Stimulated activated CD4-positive, alpha-beta T cell treated with anti-CD3 and anti-CD28 coated beads, Interleukin-4, amount 100 ng/mL, for 4 hours (primary cell): Measurements from ENCODE around the gene SAMD8.
"Not testable (repeated sequence)": the region's sequence is repeated elsewhere in the genome, so short reads cannot be mapped to it uniquely, and the experiment has no call there.

Source experiments
- DNase-seq, 2 experiments: peaks; one replicate each; pipeline ENCODE4 v3.0.0-alpha.2; 2020

The SAMD8 gene

DNA sequence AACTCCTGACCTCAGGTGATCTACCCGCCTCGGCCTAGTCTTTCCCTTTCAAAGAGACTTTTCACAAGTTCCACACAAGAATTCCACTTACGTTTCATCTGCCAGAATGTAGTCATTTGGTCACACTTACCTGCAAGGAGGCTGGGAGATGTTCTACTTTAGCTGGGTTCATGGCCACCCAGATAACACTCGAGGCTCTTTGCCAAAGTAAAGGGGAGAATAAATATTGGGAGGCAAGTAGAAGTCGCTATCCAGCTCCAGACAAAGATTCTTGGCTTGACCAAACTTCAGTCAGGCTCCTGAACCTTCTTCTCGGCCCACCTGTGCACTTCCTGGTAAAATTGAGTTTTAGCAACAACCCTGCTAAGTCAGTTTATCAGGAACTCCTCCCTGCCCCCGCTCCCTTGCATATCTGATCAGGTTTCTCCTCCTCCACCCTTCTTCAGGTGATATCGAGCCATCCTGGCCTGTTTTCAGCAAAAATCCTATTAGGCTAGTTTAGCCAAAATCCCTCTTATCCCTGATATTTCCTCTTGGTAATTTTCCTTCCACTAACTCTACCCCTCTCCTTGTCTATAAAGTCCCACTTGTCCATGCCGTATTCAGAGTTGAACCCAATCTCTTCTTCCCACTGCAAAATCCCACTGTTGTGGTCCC lies 25.1 kb upstream of the SAMD8 start:
- DNase-seq: no peak

DNA sequence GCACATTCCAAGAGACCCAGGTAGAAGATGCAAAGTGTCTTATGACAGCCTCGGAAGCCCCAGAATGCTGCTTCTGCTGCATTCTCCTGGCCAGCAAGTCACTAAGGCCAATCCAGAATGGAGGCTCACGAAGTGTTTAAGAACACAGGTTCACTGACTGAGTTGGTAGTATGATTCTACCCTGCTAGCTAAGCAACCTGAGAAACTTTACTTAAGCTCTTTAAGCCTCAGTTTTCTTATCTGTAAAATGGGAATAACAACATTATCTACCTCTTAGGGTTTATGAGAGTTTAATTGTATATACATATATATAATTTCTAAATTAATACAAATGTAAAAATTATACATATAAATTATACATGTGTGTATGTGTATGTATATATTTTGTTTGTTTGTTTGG lies 22.8 kb upstream of the SAMD8 start:
- DNase-seq: no peak

DNA sequence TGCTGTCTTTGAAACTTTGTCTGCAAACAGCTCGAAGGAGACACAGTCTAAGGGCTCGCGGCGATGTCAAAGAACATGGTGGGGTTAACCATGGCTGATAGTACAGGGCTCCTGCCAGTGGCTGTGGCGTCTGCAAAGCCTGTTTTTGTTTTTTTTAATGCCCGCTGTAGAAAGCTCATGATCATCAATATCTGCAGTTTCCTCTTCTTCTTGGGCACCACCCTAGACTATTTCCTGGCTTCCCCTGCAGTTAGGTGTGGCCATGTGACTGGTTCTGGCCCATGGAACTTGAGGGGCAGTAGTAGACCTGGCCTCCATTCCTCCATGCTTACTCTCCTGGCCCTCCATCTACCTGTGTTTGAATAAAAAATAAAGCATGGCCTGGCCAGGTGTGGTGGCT lies 21.8 kb upstream of the SAMD8 start:
- no peak for DNase-seq

DNA sequence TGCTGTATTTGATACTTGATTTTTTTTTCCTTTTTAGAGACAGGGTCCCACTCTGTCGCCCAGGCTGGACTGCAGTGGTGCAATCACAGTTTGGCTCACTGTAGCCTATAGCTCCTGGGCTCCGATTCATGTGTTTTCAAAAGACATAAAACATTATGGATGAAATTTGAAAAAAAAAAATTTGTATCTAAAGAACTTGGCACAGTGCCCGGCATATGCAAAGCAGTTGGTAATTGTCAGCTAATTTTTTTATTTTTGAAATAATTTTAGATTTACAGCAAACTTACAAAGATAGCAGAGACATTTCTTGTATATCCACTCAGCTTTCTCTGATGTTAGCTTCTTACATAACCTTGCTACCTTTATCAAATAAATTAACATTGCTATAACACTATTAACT lies 20.3 kb upstream of the SAMD8 start:
- no peak for DNase-seq

DNA sequence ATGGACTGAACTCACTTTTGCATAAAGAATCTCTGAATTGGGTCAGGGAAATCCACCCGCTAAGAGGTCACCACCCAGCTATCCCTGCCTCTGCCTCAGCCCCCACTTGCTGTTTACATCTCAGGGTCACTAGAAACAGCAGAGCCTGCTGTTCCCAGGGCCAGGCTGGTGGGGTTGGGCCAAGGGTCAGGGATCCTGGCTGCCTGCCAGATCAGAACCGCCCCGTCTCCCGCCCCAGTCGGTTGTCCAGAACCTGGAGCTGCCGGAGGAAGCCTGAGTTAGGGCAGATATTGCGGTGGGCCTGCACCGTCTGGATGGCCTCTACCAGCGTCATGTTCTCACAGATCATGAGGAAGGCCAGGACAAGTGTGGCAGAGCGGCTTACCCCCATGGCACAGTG lies 17.0 kb upstream of the SAMD8 start:
- DNase-seq: no peak

DNA sequence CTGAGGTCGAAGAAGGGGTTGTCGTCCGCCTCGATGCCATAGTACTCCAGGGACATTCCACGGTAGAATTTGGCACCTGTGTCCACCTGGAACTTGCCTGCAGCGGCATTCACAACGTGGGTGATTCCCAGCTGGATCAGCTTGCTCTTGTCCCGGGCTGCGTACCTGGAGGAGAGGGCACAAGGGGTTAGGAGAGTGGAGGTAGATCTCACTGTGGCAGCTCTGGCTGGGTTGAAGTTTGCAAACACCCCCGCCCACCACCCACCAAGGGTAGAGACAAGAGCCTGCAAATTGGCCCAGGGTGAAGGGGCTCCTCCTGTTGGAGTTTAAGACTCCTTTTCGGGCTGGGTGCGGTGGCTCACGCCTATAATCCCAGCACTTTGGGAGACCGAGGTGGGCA lies 15.8 kb upstream of the SAMD8 start:
- DNase-seq: no peak

DNA sequence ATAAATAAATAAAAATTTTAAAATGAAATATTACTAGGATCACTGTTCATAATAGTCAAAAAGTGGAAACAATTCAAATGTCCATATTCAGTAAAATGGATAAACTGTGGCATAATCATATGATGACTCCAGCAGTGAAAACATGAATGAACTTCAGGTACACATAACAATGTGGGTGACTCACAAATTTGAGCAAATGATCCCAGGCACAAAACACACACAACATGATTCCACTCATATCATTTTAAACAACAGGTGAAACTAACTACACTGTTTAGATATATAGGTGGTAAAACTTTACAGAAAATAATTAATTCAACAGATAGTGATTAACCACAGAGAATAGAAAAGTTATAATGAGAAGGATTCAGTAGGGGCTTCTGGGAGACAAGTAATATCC lies 14.7 kb upstream of the SAMD8 start:
- DNase-seq: no peak

DNA sequence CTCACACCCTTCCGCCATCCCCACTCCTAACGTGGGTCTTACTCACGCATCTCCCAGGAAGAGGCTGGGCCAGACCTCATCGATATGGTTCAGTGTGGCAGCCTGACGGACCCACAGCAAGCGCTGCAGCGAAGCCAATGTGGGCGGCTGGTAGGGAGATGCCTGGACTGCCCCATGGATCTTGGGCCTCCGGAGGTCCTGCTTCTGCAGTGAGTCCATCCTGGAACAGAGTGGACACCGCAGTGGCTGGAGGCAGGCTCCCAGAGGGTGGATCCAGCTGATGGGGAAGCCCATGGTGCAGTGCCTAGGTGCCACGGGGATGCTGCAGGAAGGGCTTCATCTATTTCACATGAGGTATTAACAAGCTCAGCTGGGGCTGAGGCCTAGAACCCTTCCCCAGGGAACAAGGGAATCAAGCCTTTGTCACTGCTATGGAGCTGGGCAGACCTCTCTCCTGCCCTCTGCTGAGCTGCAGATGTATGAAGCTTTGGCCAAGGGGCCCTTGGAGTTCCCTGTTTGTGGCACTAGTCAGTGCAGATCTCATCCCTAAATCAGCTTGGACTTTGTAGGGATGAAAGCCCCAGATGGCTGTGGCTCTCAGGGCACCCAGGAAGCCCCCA lies 13.7 kb upstream of the SAMD8 start:
- DNase-seq: no peak

DNA sequence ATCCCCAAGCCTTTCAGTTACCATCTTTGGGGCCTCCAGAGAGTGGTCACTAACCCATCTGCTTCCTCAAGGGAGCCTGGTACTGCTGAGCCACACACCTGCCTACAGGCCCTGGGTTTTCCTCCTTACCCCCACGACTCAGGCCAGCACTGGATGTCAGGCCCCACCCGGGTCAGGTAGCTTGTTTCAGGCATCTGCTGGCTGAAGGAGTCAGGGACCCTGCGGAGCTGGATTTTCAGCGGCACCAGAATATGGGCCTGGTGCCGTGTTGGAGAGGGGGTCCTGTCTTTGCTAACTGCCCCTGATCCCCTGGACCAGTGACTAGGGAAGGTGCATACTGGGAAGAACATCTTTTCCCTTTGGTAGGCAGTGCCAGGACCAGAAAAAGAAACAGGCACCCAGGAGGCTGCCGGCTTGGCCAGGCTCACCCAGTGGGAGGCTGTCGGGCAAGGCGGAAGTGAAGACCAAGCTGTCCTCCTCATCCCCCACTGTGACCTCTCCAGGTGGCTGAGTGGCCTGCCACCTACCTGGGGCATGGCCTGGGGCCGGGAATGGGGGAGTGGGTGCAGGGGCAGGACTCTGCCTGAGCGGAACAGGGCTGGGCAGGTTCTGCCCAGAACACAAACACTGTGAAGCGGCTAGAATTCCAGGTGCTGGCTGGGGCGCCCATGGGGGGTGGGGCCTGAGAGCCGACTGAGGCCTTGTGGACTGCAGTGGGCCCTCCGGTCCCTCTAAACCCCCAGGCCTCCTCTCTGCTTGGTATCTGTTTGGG lies 12.4 kb upstream of the SAMD8 start:
- no peak for DNase-seq

DNA sequence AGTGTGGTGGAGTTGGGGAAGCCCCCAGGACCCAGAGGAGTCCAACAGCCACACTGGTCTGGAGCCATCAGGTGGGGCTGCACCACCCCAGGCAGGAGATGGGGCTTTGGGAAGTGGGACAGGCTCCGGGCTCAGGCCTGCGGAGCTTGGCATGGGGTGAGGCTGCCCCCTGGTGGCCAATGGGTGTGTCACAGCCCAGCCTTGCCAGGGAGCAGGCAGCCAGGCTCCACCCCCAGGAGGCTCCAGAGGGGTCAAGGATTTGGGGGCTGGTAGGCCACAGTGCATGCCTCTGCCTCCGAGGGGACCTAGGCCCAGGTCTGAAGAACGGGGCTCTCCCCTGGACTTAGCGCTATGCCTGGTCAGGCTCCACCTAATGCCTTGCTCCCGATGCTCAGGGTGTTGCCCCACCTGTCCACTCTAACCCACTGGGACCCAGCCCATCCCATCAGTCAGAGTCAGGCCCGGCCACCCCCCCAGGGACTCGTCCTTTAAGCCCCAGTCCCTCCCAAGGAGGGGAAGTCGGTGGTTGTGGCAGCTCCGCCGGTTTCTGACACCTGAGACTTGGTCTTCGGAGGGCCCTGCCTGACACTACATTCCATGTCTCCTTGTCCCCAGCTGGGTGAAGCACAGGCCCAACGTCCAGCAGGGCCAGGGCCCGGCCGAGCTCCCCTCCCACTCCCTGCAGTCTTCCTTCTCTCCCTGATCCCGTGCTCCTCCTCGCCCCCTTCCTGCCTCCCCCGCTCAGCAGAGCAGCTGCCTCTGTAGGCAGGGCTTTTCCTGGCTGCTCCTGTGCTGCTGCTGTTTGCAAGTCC lies 11.3 kb upstream of the SAMD8 start:
- peak; percentile 64 to 84 for DNase-seq

DNA sequence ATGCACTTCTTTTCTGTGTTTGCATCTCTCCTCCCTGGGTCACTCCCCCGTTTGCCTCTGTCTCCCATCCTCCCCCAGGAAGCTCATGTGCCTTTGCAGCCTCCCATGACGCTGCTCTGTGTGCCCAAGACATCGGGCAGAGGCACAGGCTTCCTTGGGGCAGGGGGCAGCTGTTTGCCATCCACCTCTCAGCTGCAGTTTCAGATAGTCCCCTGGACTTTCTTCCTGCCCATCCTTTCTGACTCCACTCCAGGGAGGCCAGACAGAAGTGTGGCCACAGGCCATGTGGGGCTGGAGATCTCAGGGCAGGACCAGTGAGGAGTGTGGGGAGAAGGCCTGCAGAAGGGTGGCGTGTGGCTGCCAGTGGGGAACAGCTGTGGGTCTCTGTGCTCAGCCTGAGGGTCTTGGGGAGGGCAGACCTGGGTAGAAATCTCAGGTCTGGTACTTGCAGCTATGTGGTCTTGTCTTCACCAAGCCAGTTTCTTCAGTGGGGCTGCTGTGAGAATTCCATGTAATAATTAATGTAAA lies 10.6 kb upstream of the SAMD8 start:
- no peak for DNase-seq

DNA sequence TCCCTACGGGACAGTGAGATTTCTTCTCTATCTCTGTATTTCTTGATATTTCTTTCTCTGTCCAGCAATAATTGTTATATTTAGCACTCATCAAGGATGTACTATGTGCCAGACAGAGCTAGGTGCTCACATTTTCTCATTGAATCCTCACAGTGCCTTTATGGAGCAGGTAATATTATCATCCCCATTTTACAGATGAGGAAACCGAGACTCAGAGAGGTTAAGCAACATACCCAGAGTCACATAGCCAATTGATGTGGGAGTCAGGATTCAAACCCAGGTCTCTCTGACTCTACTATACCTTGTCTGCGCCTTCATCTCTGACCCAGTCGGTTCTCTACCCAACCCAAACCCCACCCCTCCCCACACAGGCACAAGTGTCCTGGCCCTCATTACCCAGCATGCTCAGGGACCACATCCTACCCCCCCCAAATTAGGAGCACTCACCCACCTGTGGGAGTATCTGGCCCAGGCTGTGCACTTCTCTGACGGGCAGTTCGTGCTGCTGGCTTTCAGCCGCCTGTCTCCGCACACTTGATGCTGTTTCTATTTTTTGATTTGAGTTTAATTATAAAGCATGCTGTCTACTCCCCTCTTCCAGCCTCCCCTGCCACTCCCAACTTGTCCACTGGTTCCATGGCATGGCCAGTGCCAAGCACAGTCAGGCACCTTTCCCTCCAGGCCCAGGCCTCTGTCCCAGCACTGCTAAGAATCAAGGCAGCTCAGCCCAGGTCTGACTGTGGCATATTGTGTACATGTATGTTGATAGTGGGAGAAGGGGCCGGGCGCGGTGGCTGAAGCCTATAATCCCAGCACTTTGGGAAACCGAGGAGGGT lies 9.8 kb upstream of the SAMD8 start:
- DNase-seq: no peak

DNA sequence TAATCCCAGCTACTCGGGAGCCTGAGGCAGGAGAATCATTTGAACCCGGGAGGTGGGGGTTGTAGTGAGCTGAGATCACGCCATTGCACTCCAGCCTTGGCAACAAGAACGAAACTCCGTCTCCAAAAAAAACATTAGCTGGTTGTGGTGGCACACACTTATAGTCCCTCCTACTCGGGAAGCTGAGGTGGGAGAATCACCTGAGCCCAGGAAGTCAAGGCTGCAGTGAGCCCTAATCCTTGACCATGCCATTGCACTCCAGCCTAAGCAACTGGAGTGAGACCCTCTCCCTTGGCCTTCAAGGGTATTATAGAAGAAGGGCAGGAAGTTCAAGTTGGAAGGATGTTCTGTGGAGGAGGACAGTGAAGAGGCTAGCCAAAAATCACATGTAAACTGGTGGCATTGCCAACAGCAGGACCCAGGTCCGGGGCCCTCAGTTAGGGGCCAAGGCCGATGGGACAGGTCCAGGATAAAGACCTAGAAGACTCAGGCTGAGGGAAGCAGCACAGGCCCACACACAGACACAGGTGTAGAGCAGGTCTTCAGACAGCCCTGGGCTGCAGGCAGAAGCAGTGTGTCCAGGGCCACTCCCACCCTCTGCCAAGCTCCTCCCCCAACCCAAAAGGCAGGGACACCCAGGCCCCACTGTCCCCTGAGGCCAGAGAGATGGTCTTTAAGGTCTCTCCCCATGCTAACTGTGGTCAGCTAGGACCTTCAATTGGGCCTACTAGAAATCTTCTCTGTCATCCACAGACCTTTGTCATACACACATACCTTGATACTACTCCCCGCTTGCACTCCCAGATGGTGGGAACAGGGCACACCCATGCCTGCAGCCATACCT lies 8.4 kb upstream of the SAMD8 start:
- no peak for DNase-seq

DNA sequence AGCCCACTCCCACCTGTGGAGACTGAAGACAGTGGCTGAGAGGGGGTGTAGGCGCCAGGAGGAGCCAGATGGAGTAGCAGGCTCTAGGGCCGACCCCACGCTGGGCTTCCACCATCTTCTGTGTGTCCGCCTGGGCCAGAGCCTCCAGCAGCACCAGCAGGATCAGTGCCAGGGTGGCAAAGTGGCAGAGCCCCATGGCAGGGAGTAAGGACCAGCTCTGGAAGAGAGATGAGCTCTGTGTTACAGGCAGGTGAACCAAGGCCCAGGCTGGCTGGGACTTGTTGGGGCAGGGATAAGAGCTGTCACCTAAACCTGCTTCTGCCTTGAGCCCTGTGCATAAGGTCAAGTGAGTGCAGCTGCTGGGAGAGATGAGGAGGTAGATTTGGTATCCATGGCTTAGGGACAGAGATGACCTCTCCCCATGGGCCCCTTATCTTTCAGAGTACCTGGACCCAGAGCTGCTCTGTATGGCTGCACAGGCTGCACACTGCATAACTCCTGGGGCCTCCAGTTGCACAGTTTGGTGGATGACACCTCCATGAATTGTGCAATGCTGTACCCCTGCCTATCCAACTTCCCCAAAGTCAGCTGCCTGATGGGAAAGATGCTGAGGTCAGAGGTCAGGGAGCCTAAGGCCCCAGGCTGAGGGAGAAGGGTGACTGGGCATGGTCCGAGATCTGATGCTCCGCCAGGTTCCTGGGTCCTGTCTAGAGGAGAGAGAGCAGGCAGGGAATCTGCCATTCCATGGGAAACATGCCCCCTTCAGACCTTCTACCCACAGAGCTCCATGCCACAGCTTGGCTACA lies 7.4 kb upstream of the SAMD8 start:
- no peak for DNase-seq

DNA sequence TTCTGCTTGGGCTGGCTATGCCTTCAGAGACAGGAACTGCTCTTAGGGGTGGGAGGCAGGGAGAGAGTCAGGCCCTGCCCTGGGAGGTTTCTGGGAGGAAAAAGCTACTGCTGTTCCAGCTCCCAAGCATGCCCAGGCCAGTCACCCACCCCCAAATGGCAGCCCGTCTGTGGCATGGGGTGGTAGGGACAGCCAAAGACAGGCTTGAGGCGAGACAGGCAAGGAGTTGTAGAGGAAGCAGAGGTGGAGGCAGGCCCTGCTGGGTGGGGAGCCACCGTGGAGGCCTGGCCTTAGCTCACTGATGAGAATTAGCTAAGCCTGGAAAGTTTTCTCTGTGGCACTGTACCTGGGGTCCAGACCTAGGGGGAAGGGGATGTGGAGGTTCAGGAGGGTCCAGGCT lies 6.6 kb upstream of the SAMD8 start:
- no peak for DNase-seq

DNA sequence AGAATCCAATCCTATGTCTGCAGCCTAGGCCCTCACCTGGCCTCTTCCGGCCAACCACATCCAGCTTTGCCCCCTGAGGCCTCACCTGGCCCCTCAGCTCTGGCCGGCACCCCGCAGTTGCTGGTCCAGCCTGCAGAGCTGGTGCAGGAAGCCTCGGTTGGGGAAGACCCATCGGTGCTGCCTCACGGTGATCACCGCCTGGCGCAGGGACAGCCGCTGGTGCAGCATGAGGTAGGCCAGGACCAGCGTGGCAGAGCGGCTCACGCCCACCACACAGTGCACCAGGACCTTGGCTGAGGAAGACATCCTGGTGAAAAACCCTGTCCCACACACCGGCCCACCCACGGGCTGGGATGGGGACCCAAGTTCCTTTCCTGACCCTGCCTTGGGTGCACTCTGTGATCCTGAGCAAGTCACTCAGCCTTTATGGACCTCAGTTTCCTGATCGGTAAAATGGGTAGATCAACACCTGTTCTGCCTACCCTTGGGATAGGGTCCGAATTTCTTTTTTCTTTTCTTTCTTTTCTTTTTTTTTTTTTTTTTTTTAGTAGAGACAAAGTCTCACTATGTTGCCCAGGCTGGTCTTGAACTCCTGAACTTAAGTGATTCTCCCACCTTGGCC lies 5.8 kb upstream of the SAMD8 start:
- no peak for DNase-seq

DNA sequence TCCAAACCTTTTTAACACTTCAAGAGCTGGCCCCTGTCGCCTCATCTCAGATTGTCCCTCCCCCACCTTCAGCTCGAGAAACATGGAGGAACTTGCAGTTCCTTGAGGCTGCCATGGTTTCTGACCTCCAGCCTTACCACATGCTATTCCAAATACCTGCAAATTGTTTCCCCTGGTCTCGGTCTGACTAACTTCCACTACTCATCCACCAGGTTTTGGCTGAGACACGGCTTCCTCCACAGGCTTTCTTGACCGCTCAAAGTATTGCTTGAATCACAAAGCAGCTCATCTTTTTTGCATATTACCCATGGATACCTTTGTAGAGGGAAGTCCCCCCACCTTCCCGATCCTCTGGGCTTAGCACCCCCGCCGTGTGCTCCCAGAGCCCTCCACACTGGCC lies 5.2 kb upstream of the SAMD8 start:
- DNase-seq: no peak

DNA sequence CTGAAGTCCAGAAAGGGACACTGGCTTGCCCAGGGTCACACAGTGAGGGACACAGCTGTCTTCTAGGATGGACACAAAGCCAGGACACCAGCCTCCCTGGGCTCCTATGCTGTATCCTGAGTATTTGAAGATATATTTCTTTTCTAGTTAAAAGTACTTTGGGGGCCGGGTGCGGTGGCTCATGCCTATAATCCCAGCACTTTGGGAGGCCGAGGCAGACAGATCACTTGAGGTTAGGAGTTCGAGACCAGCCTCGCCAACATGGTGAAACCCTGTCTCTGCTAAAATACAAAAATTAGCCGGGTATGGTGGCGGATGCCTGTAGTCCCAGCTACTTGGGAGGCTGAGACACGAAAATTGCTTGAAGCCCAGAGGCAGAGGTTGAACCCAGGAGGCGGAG lies 4.6 kb upstream of the SAMD8 start:
- not testable (repeated sequence) for DNase-seq

DNA sequence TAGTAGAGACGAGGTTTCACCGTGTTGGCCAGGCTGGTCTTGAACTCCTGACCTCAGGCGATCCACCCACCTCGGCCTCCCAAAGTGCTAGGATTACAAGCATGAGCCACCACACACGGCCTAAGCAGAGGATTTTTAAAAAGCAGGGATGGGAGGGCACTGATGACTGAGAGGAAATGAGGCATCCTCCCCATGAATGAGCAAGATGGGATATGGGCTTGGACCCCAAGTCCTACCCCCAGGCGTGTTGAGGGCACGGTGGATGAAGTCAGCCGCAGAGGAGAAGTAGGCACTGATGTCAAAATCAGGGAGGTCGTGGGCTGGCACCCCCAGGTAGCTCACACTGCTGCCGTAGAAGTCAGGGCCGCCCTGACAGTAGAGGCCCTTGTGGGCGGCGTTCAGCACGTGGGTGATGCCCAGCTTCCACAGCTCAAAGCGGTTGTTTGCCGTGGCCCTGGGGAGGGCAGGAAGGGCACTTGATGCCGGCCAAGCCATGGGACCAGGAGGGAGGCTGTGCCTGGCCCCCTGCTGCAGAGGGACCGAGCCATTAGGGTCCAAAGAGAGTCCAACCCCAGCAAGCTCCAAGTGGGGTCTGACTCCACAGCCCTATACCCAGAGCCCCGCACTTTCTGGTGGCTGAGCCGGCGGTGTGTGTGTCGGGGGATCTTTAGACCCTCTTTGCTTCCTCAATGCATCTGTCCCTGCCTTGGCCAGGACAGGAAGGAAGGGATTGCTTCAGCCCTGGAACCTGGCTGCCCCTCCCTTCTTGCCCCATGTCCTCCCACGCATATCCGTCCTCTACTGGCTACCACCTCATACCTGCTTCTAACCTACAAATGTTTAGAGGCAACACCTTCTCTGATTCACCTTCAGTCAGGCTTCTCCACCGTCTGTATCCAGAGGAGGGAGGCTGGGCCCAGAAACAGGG lies 3.4 kb upstream of the SAMD8 start:
- no peak for DNase-seq
